ENCODE results near the gene URAD.

- TF ChIP-seq CTCF (IDR thresholded peaks at IDR 0.05) = no peak
- no peak for TF ChIP-seq POLR2AphosphoS5 (IDR thresholded peaks at IDR 0.05)
Measured at GRCh38 chr13:27976362-27977091, 12.0 kb downstream of the URAD start.
